ENCODE measurements around the gene MYBBP1A. TPM values are rescaled to one million over a fixed set of nuclear protein-coding genes. Genes with fewer than 3 reads are reported as not detected.

MYBBP1A gene
- total and polyA plus RNA-seq, 9 of the 15 experiments (the other 6 are each of a cell fraction or from before 2014, with no cell fraction given): 2.0 to 114 (median 47.2) TPM

- Histone ChIP-seq H3K36me3 (ENCODE audit: control insufficient read depth, insufficient read depth, low read length) (no peaks in the 10 kb centered on the region), H3K9me3 (replicated peaks; ENCODE audit: control insufficient read depth, insufficient read depth, low read depth, low read length) (no peaks in the 10 kb centered on the region), H3K9me1 (ENCODE audit: control insufficient read depth, insufficient read depth, low read length) (no peaks in the 10 kb centered on the region), H3K4me2 (ENCODE audit: insufficient read depth, low read length) (no peak overlapping the region), H3K4me3 (no peak overlapping the region), H3K9ac (ENCODE audit: insufficient read depth in 1 of 2, low read depth in 2 of 2, low read length in 2 of 2) (no peak overlapping the region), H3K27me3 (ENCODE audit: control insufficient read depth in 2 of 2, insufficient read depth in 2 of 2, low read length in 2 of 2) (peaks cover 8 to 83% of the 10 kb centered on the region in 2 experiments; a peak in 3 of 5 replicates), H3K4me1 (replicated peaks in 1 of 2; ENCODE audit: control insufficient read depth in 2 of 2, insufficient read depth in 2 of 2, low read length in 2 of 2) (peaks cover 6 to 25% of the 10 kb centered on the region in 2 experiments; a peak in 4 of 5 replicates), H4K20me1 (replicated peaks; ENCODE audit: control insufficient read depth, insufficient read depth, low read length) (peaks cover 3% of the 10 kb centered on the region; the same call in 1 of the 2 replicates), H3K27ac (ENCODE audit: extremely low read depth, low read depth, low read length) (no peak overlapping the region), H3K79me2 (ENCODE audit: control insufficient read depth, insufficient read depth, low read length) (no peaks in the 10 kb centered on the region), H2AFZ (ENCODE audit: low read depth, low read length) (no peak overlapping the region)
- in situ Hi-C loops (cut with MboI) (no loop called here), intact Hi-C loops (cut with micrococcal nuclease) (no loop called here)
- 6% methylated on average over 8 of the region's 9 CpGs for WGBS (ENCODE audit: insufficient coverage, low coverage, missing lambda C conversion rate)
- DNase-seq (ENCODE audit: extremely low read depth in 1 of 4, low spot score in 3 of 4) (no peak), FAIRE-seq (no peak), ATAC-seq (no peak)
- no TSS peak for BruUV-seq (replicated peaks)
- TF ChIP-seq AFF4 (CRISPR knock-in tag; IDR thresholded peaks at IDR 0.05) (no peak), KLF10 (CRISPR knock-in tag; IDR thresholded peaks at IDR 0.05) (no peak), ZNF444 (CRISPR knock-in tag; IDR thresholded peaks at IDR 0.05) (no peak), KAT8 (IDR thresholded peaks at IDR 0.05; ENCODE audit: low read depth) (no peak), HCFC1 (IDR thresholded peaks at IDR 0.05; ENCODE audit: low read depth, low read length) (no peak), ZNF280B (CRISPR knock-in tag; IDR thresholded peaks at IDR 0.05) (no peak), BRCA1 (IDR thresholded peaks at IDR 0.05) (no peak), BRCA1 (CRISPR knock-in tag; IDR thresholded peaks at IDR 0.05) (no peak), ZNF277 (CRISPR knock-in tag; IDR thresholded peaks at IDR 0.05; ENCODE audit: borderline replicate concordance) (no peak), CC2D1A (IDR thresholded peaks at IDR 0.05) (no peak), TOE1 (IDR thresholded peaks at IDR 0.05; ENCODE audit: borderline replicate concordance) (no peak), TOE1 (CRISPR knock-in tag; IDR thresholded peaks at IDR 0.05; ENCODE audit: borderline replicate concordance, low read depth) (no peak), MAFK (IDR thresholded peaks at IDR 0.05; ENCODE audit: low read length) (no peak)
- ChIA-PET POLR2A (interaction anchor here (0.6 to 1.1 kb wide), 2 partner anchors 9 to 39 kb away, joined by 3 to 5 read pairs; no protein-coding TSS in a partner anchor), CTCF (ENCODE audit: low intra/inter-chr PET ratio) (no interaction called here)
Measured at GRCh38 chr17:4586043-4586442, 30.9 kb upstream of the MYBBP1A start.

All from K562 (cell line).